Measurements from ENCODE around the gene ZNF407. TPM values are rescaled to one million over a fixed set of nuclear protein-coding genes. Genes with fewer than 3 reads are reported as not detected.

The ZNF407 gene
- total and polyA plus RNA-seq, 2 experiments from 2014 or later, result 2.1 to 10.4 TPM

GRCh38 chr18:75016025-75016717, 418.5 kb downstream of the ZNF407 start:
- H4K20me1 ChIP-seq (replicated peaks; ENCODE audit: insufficient read depth), result no peaks in the 10 kb centered on the region
- DNase-seq (ENCODE audit: low spot score) (no peak), ATAC-seq (no peak)
- H3K27ac ChIP-seq (ENCODE audit: low read depth), result no peak overlapping the region
- no peak overlapping the region for H3K4me2 ChIP-seq
- TF ChIP-seq CREB1 (CRISPR knock-in tag; IDR thresholded peaks at IDR 0.05; ENCODE audit: low read depth), result no peak
- Mint-ChIP-seq H3K9me3 (no peaks in the 10 kb centered on the region), H3K4me3 (no peak overlapping the region), H3K27me3 (ENCODE audit: insufficient read depth, low read depth, poor library complexity) (no peaks in the 10 kb centered on the region), H3K36me3 (ENCODE audit: low read depth) (no peaks in the 10 kb centered on the region), H3K27ac (no peak overlapping the region), H3K4me1 (peaks cover 13% of the 10 kb centered on the region; the same call in 2 of the 3 replicates)
- H3K4me3 ChIP-seq, result no peak overlapping the region
- H3K9me2 ChIP-seq (ENCODE audit: insufficient read depth), result no peaks in the 10 kb centered on the region; the same call in 1 of the 2 replicates
- no peak overlapping the region for H2AFZ ChIP-seq
- no peaks in the 10 kb centered on the region for H3K36me3 ChIP-seq (ENCODE audit: insufficient read depth)
- no peaks in the 10 kb centered on the region for H3K27me3 ChIP-seq (ENCODE audit: insufficient read depth)
- H3K4me1 ChIP-seq (ENCODE audit: insufficient read depth), result no peaks in the 10 kb centered on the region
- no peaks in the 10 kb centered on the region for H3K79me2 ChIP-seq (replicated peaks; ENCODE audit: insufficient read depth)
- no peaks in the 10 kb centered on the region for H3F3A ChIP-seq (replicated peaks; ENCODE audit: low read depth)

GRCh38 chr18:75023473-75023872, 425.8 kb downstream of the ZNF407 start:
- H4K20me1 ChIP-seq (replicated peaks; ENCODE audit: insufficient read depth), result no peaks in the 10 kb centered on the region; the same call in 1 of the 2 replicates
- no peaks in the 10 kb centered on the region for H3F3A ChIP-seq (replicated peaks; ENCODE audit: low read depth)
- H3K4me1 Mint-ChIP-seq, result peaks cover 6% of the 10 kb centered on the region
- H3K4me3 Mint-ChIP-seq, result no peak overlapping the region
- no peak overlapping the region for H2AFZ ChIP-seq
- H3K4me1 ChIP-seq (ENCODE audit: insufficient read depth), result no peaks in the 10 kb centered on the region
- no peaks in the 10 kb centered on the region; the same call in 2 of the 3 replicates for H3K9me3 Mint-ChIP-seq
- H3K36me3 ChIP-seq (ENCODE audit: insufficient read depth), result no peaks in the 10 kb centered on the region
- no peak overlapping the region for H3K4me3 ChIP-seq
- no peak overlapping the region for H3K4me2 ChIP-seq
- H3K27me3 Mint-ChIP-seq (ENCODE audit: insufficient read depth, low read depth, poor library complexity), result no peaks in the 10 kb centered on the region
- H3K27ac Mint-ChIP-seq, result no peak overlapping the region
- TF ChIP-seq EZH2phosphoT487 (IDR thresholded peaks at IDR 0.05; ENCODE audit: unreplicated experiment) (no peak), POLR2AphosphoS5 (IDR thresholded peaks at IDR 0.05; ENCODE audit: low read depth) (no peak), JUNB (IDR thresholded peaks at IDR 0.05; ENCODE audit: unreplicated experiment) (no peak), CREB1 (CRISPR knock-in tag; IDR thresholded peaks at IDR 0.05; ENCODE audit: low read depth) (no peak)
- H3K27me3 ChIP-seq (ENCODE audit: insufficient read depth), result no peaks in the 10 kb centered on the region
- no peaks in the 10 kb centered on the region for H3K36me3 Mint-ChIP-seq (ENCODE audit: low read depth)
- ATAC-seq (no peak), DNase-seq (ENCODE audit: low spot score) (no peak)
- H3K9me2 ChIP-seq (ENCODE audit: insufficient read depth), result no peaks in the 10 kb centered on the region
- H3K79me2 ChIP-seq (replicated peaks; ENCODE audit: insufficient read depth), result no peaks in the 10 kb centered on the region
- H3K27ac ChIP-seq (ENCODE audit: low read depth), result no peak overlapping the region

GRCh38 chr18:75024871-75025270, 427.2 kb downstream of the ZNF407 start:
- Histone ChIP-seq H3K4me3 (no peak overlapping the region), H3K4me1 (ENCODE audit: insufficient read depth) (no peaks in the 10 kb centered on the region), H3F3A (replicated peaks; ENCODE audit: low read depth) (no peaks in the 10 kb centered on the region), H3K27ac (ENCODE audit: low read depth) (no peak overlapping the region), H3K4me2 (no peak overlapping the region), H3K27me3 (ENCODE audit: insufficient read depth) (no peaks in the 10 kb centered on the region), H4K20me1 (replicated peaks; ENCODE audit: insufficient read depth) (no peaks in the 10 kb centered on the region; the same call in 1 of the 2 replicates), H3K79me2 (replicated peaks; ENCODE audit: insufficient read depth) (no peaks in the 10 kb centered on the region), H3K9me2 (ENCODE audit: insufficient read depth) (no peaks in the 10 kb centered on the region), H3K36me3 (ENCODE audit: insufficient read depth) (no peaks in the 10 kb centered on the region), H2AFZ (no peak overlapping the region)
- ATAC-seq, result no peak
- no peak for DNase-seq (ENCODE audit: low spot score)
- Mint-ChIP-seq H3K9me3 (no peaks in the 10 kb centered on the region; the same call in 2 of the 3 replicates), H3K27me3 (ENCODE audit: insufficient read depth, low read depth, poor library complexity) (no peaks in the 10 kb centered on the region), H3K36me3 (ENCODE audit: low read depth) (no peaks in the 10 kb centered on the region), H3K27ac (no peak overlapping the region), H3K4me3 (no peak overlapping the region), H3K4me1 (peaks cover 6% of the 10 kb centered on the region)
- TF ChIP-seq ZNF114 (CRISPR knock-in tag; IDR thresholded peaks at IDR 0.05) (no peak), STAT1 (IDR thresholded peaks at IDR 0.05; ENCODE audit: unreplicated experiment) (no peak), NANOG (IDR thresholded peaks at IDR 0.05; ENCODE audit: borderline replicate concordance) (no peak), EZH2 (IDR thresholded peaks at IDR 0.05; ENCODE audit: low read depth, unreplicated experiment) (no peak), EZH2phosphoT487 (IDR thresholded peaks at IDR 0.05; ENCODE audit: unreplicated experiment) (no peak), JUNB (IDR thresholded peaks at IDR 0.05; ENCODE audit: unreplicated experiment) (no peak)
- TF ChIP-seq, protein P1, sequence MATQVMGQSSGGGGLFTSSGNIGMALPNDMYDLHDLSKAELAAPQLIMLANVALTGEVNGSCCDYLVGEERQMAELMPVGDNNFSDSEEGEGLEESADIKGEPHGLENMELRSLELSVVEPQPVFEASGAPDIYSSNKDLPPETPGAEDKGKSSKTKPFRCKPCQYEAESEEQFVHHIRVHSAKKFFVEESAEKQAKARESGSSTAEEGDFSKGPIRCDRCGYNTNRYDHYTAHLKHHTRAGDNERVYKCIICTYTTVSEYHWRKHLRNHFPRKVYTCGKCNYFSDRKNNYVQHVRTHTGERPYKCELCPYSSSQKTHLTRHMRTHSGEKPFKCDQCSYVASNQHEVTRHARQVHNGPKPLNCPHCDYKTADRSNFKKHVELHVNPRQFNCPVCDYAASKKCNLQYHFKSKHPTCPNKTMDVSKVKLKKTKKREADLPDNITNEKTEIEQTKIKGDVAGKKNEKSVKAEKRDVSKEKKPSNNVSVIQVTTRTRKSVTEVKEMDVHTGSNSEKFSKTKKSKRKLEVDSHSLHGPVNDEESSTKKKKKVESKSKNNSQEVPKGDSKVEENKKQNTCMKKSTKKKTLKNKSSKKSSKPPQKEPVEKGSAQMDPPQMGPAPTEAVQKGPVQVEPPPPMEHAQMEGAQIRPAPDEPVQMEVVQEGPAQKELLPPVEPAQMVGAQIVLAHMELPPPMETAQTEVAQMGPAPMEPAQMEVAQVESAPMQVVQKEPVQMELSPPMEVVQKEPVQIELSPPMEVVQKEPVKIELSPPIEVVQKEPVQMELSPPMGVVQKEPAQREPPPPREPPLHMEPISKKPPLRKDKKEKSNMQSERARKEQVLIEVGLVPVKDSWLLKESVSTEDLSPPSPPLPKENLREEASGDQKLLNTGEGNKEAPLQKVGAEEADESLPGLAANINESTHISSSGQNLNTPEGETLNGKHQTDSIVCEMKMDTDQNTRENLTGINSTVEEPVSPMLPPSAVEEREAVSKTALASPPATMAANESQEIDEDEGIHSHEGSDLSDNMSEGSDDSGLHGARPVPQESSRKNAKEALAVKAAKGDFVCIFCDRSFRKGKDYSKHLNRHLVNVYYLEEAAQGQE (IDR thresholded peaks at IDR 0.05; ENCODE audit: unreplicated experiment), result no peak
